Stimulated activated CD4-positive, alpha-beta T cell treated with anti-CD3 and anti-CD28 coated beads, Interleukin-4, amount 100 ng/mL, for 48 hours (primary cell): Measurements from ENCODE around the gene GNG3.
A peak's percentile ranks its signal among the peaks of the same experiment; 100 is the strongest.
"Not testable (repeated sequence)": the region's sequence is repeated elsewhere in the genome, so short reads cannot be mapped to it uniquely, and the experiment has no call there.

Source experiments
- DNase-seq, 2 donors: peaks; one replicate each; pipeline ENCODE4 v3.0.0-alpha.2; 2020; ENCODE audit warnings: low read depth in 2 of 2

GNG3 gene

GRCh38 chr11:62687508-62688396 is 19.7 kb upstream of the GNG3 start:
- no peak for DNase-seq

- no peak for DNase-seq
Observed at GRCh38 chr11:62688491-62688890, 19.0 kb upstream of the GNG3 start.

DNA sequence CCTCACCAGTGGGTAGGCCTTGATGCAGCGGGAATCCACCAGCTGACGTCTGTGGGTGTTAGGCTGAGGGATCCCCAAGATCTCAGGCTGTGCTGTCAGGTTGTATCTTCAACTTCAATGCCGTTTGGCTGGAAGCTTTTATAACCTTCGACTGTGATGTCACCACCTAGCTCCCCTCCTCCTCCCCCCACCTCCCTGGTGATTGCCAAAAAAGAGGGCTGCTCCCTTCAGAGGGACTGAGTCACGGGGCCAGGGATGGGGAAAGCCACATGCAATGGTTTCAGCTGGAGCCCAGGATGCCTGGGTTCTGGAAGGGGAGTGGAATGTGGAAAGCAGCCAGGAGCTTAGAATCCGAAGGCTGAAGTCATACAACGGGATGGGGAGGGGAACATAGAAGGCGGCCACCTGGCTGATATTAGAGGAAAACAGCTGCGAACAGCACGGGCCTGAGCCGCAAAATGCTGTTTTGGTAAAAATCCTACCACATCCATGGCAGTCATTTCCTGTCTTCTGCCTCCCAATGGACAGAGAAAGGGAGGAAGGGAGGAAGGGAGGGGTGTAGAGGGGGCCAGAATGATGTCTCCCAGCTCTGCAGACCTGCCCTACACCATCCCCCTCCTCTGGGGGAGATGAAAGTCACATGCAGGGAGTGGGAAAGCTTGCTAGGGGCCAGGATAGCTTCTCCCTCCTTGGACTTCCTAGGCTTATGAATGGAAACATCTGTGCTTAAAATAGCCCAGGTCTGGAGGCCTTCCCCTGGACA is 17.9 kb upstream of the GNG3 start, which contains the start of gene LRRN4CL:
TSS of gene LRRN4CL (minus strand) at position 110 of the 763 bp plus-strand sequence. CDS start 1,022 bp downstream, outside the sequence.
- no peak for DNase-seq

DNA sequence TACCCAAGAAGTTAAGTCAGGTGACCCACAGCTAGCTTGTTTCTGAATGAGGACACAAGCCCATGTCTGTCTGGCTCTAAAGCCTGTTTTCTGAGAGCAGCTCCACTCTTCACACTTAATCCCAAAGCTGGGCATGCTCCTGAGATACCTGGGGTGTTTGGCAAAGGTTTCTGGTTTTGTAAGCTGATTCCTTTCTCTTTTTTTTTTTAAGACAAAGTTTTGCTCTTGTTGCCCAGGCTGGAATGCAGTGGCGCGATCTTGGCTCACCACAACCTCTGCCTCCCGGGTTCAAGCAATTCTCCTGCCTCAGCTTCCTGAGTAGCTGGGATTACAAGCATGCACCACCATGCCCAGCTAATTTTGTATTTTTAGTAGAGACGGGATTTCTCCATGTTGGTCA is 13.9 kb upstream of the GNG3 start:
- DNase-seq, result not testable (repeated sequence)

DNA sequence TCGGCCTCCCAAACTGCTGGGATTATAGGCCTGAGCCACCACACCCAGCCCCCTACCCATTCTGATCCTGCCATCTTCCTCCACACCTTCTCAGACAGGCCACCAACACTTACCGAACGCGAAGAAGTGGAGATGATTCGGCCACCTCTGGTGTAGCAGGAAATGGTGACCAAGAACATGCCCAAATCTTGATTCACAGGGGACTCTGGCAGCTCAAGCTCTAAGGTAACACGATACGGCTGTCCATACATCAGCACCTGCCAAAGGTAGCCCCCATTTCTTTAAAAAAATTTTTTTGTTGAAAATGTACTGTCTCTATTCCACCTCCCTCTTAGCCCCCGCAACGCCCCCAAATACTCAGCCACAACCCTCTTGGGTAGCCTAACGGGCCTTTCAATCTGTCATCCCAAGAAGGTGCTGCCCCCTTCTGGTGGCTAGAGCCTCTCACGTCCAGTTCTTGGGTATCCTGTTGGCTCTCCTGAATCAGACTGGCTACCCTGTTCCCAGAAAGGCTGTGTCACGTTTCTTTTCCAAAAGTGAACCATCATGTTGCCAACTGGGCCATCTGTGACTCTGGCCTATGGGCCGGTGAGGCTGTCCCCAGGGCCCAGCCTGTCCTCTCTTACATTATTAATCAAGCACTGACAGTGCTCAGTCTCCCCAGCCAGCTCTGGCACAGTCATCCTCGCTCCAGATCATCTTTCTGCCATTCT is 12.9 kb upstream of the GNG3 start:
- peak; percentile 65 to 66 for DNase-seq

- DNase-seq, result no peak
Observed at GRCh38 chr11:62702246-62702645, 5.2 kb upstream of the GNG3 start.

DNA sequence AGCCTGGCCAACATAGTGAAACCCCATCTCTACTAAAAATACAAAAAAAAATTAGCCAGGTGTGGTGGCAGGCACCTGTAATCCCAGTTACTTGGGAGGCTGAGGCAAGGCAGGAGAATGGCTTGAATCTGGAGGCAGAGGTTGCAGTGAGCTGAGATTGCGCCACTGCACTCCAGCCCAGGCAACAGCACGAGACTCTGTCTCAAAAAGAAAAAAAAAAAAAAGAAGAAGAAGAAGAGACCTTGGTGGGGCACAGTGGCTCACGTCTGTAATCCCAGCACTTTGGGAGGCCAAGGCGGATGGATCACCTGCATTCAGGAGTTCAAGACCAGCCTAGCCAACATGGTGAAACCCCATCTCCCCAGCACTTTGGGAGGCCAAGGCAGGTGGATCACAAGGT is 3.6 kb upstream of the GNG3 start:
- not testable (repeated sequence) for DNase-seq

- no peak for DNase-seq
Observed at GRCh38 chr11:62705413-62705812, 2.1 kb upstream of the GNG3 start.

DNA sequence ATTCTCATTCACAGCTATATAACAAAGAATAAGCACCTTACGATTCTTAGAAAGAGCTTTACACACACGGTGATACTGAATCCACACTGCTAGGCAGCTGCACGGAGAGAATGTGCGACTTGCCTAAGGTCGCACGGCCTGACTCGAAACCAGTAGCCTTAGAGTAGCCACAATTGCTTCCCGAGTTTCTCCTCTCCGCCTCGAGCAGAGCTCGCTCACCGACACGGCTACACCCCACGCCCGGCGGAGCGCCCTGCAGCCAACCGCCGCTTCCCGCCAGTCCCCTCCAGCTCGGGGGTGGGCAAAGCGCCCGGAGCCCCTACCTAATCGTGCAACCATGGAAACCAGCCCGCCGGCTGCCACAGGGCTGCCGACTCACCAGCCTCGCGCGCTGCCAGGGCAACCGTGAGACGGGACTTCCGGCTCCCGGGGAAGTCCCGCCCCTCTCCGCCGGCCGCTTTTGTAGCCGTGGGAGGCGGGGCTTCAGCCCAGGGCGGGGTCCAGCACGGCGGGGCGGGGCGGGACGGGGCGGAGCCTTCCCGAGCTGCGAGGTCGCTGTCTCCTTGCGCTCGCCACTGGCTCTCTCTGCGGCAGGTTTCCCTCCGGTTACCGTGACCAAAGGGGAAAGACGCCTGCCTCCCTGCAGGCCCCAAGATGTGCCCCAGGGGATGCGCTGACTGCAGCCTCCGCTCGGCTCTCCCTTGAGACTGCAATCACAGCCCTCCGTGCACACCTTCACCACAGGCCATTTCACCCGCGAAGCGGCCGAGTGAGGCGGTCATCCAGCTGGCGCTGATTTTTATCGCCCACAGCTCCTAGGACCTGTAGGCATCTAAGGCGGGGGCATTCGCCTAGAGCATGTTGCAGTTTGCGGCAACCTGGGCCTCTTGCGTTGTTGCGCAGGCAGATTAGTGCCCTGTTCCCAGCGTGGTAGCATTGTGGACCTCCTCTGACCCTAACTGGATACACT is 1.3 kb upstream of the GNG3 start:
- peak; percentile 90 to 96 for DNase-seq

- no peak for DNase-seq
Observed at GRCh38 chr11:62706850-62707247, 627 bp upstream of the GNG3 start.

GRCh38 chr11:62708392-62708791 is 916 bp downstream of the GNG3 start:
- no peak for DNase-seq

DNA sequence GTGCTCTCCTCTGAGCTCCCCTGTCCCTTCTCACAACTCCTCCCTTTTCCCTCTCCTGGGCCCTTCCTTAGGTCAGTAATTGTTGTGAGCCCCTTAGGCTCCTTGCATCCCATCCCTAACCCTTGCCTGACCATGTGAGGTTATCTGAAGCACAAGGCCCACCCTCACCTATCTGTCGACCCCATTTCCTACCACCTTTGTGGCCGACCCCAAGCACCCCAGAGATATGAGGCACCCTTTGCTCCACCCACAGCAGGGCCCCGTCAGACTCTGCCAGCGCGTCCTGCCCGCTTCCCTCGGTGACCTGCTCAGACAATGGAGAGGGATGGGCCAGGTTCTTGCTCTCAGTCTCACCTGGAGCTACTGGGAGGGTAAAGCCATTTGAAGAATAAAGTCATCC is 1.3 kb downstream of the GNG3 start:
- no peak for DNase-seq

GRCh38 chr11:62709247-62710000 is 1.9 kb downstream of the GNG3 start:
- peak; percentile 91 to 95 for DNase-seq

DNA sequence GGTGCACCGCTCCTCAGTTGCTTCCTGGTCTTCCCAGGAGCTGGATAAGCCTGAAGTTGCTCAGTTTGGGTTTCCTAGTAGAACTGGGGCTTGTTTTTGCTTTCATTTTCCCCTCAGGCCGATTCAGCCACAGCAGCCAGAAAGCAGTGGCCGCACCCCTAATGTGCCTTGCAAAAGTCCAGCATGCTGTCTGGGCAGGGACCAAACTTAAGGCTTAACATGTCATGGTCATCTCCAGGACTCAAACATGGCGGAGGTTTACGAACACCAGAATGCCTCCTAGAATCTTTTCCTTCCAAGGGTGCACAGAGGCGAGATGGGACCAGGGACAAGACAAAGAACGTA is 2.5 kb downstream of the GNG3 start:
- DNase-seq, result no peak

- no peak for DNase-seq
Observed at GRCh38 chr11:62712276-62712812, 4.9 kb downstream of the GNG3 start.

- DNase-seq, result no peak
Observed at GRCh38 chr11:62712861-62713260, 5.4 kb downstream of the GNG3 start.

- no peak for DNase-seq
Observed at GRCh38 chr11:62713343-62713742, 5.9 kb downstream of the GNG3 start.

GRCh38 chr11:62715150-62716130 is 8.0 kb downstream of the GNG3 start:
- no peak for DNase-seq

- DNase-seq, result no peak
Observed at GRCh38 chr11:62716206-62716605, 8.7 kb downstream of the GNG3 start.
